ENCODE measurements around the gene ELAPOR1. TPM values are rescaled to one million over a fixed set of nuclear protein-coding genes. Genes with fewer than 3 reads are reported as not detected.

Gene ELAPOR1
- total RNA-seq, 3 donors from 2014 or later, result 0.64 to 220 (median 202) TPM

GRCh38 chr1:109083923-109084322 lies 30.0 kb upstream of the ELAPOR1 start:
- Histone ChIP-seq H3K36me3 (no peaks in the 10 kb centered on the region), H3K27ac (no peak overlapping the region), H3K27me3 (no peaks in the 10 kb centered on the region), H3K9me3 (no peaks in the 10 kb centered on the region), H3K4me3 (no peak overlapping the region), H3K4me1 (no peaks in the 10 kb centered on the region)
- DNase-seq (ENCODE audit: low spot score in 2 of 2), result no peak
- intact Hi-C loops (cut with DNase I; ENCODE audit: low total_unique reads), result no loop called here
- TF ChIP-seq POLR2A (IDR thresholded peaks at IDR 0.05), result no peak
- TF ChIP-seq CTCF (IDR thresholded peaks at IDR 0.05), result no peak
- no peak for TF ChIP-seq POLR2AphosphoS5 (IDR thresholded peaks at IDR 0.05)

- no peaks in the 10 kb centered on the region for H3K27me3 ChIP-seq
- no peak overlapping the region for H3K4me3 ChIP-seq
- no peak overlapping the region for H3K27ac ChIP-seq
- intact Hi-C loops (cut with DNase I; ENCODE audit: low total_unique reads), result no loop called here
- no peaks in the 10 kb centered on the region for H3K36me3 ChIP-seq
- DNase-seq (ENCODE audit: low spot score in 2 of 2), result no peak
- H3K9me3 ChIP-seq, result no peaks in the 10 kb centered on the region
- TF ChIP-seq CTCF (IDR thresholded peaks at IDR 0.05) (no peak), POLR2AphosphoS5 (IDR thresholded peaks at IDR 0.05) (no peak), POLR2A (IDR thresholded peaks at IDR 0.05) (no peak)
- H3K4me1 ChIP-seq, result no peaks in the 10 kb centered on the region
These were observed 29.1 kb upstream of the ELAPOR1 start for GRCh38 chr1:109084563-109085517.

- Histone ChIP-seq H3K27me3 (no peaks in the 10 kb centered on the region), H3K27ac (peak overlapping the region; percentile 96 to 97), H3K36me3 (no peaks in the 10 kb centered on the region), H3K9me3 (no peaks in the 10 kb centered on the region), H3K4me3 (peak overlapping the region; percentile 64 to 89 (median 82)), H3K4me1 (no peaks in the 10 kb centered on the region)
- intact Hi-C loops (cut with DNase I; ENCODE audit: low total_unique reads), result no loop called here
- peak in 1 of 3 donors; percentile 52 for TF ChIP-seq POLR2AphosphoS5 (IDR thresholded peaks at IDR 0.05)
- peak in 2 of 3 donors; percentile 44 to 47 for TF ChIP-seq CTCF (IDR thresholded peaks at IDR 0.05)
- TF ChIP-seq POLR2A (IDR thresholded peaks at IDR 0.05), result no peak
- peak; percentile 66 to 82 for DNase-seq (ENCODE audit: low spot score in 2 of 2)
These were observed 24.5 kb upstream of the ELAPOR1 start for GRCh38 chr1:109089242-109090015.

- Histone ChIP-seq H3K36me3 (no peaks in the 10 kb centered on the region), H3K27me3 (no peaks in the 10 kb centered on the region), H3K9me3 (no peaks in the 10 kb centered on the region), H3K4me3 (peak within 1 kb of the TSS; percentile 64 to 89 (median 82)), H3K27ac (peak within 1 kb of the TSS; percentile 96 to 97), H3K4me1 (no peaks in the 10 kb centered on the region)
- peak; percentile 89 for DNase-seq (ENCODE audit: low spot score in 2 of 2)
- TF ChIP-seq CTCF (IDR thresholded peaks at IDR 0.05) (no peak), POLR2A (IDR thresholded peaks at IDR 0.05) (peak; percentile 80), POLR2AphosphoS5 (IDR thresholded peaks at IDR 0.05) (peak; percentile 76 to 97 (median 93))
- intact Hi-C loops (cut with DNase I; ENCODE audit: low total_unique reads), result no loop called here
These were observed 23.5 kb upstream of the ELAPOR1 start, which contains the start of gene TMEM167B for GRCh38 chr1:109090196-109091077. TSS of gene TMEM167B (plus strand) at chr1:109090764. CDS start at chr1:109090873, 109 bp downstream.

Measured in breast epithelium (tissue), 4 donors.